Endothelial cell of umbilical vein (primary cell): ENCODE measurements around the gene RNF11. TPM values are rescaled to one million over a fixed set of nuclear protein-coding genes. Genes with fewer than 3 reads are reported as not detected.
A peak's percentile ranks its signal among the peaks of the same experiment; 100 is the strongest.

ENCODE experiments used
- BruUV-seq: library from RNA; stranded (reverse); fragments of 400-500 nt; replicated peaks from 2 replicates; lab custom pipeline; 2021; lab: Mats Ljungman, UMichigan
- CTCF ChIA-PET: fragments of 300-600, 350-600 bp; sonication (Branson Sonifier 250); formaldehyde crosslinking; loops from one replicate; lab custom pipeline; 2021; ENCODE audit warnings: antibody characterized with exemption, inconsistent platforms; lab: Charles Lee
- POLR2A ChIA-PET: fragments of 300-600, 350-600 bp; sonication (Branson Sonifier 250); formaldehyde crosslinking; loops from one replicate; lab custom pipeline; 2021; ENCODE audit warnings: antibody characterized with exemption, inconsistent platforms; lab: Charles Lee
- DNase-seq: peaks from one replicate; pipeline ENCODE4 v3.0.0-alpha.2; 2011; ENCODE audit warnings: low read depth, low spot score
- FAIRE-seq: peaks from 2 replicates; lab custom pipeline; 2011; peaks lifted over from hg19 to GRCh38; lab: Jason Lieb, UNC
- H2AFZ ChIP-seq: 2 replicates; pipeline ENCODE4 v1.6.0; 2012; ENCODE audit warnings: low read depth, low read length, control low read depth, inconsistent platforms
- H3K27ac ChIP-seq: 2 replicates; pipeline ENCODE4 v1.5.1; 2011; ENCODE audit warnings: low read depth, mild to moderate bottlenecking, control low read depth, low read length, moderate library complexity; ENCODE audit not compliant: insufficient read depth
- H3K27me3 ChIP-seq, 2 experiments: 2 replicates each; pipeline versions ENCODE4 v1.6.0 to v1.6.1; 2011; ENCODE audit warnings: low read length in 2 of 2, mixed read lengths in 1 of 2; ENCODE audit not compliant: control insufficient read depth in 2 of 2, insufficient read depth in 2 of 2
- H3K36me3 ChIP-seq, 2 experiments: 2 replicates in 1 of 2; 3 replicates in 1 of 2; pipeline ENCODE4 v1.5.1; 2011; ENCODE audit warnings: low read length in 2 of 2, mild to moderate bottlenecking in 1 of 2, moderate library complexity in 1 of 2; ENCODE audit not compliant: control insufficient read depth in 2 of 2, insufficient read depth in 2 of 2; ENCODE audit errors: extremely low read depth in 1 of 2
- H3K4me1 ChIP-seq: 3 replicates; pipeline ENCODE4 v1.5.1; 2011; ENCODE audit warnings: mild to moderate bottlenecking, low read length; ENCODE audit not compliant: control insufficient read depth, insufficient read depth; ENCODE audit errors: extremely low read depth
- H3K4me2 ChIP-seq: 2 replicates; pipeline ENCODE4 v1.6.1; 2011; ENCODE audit warnings: low read length, control low read depth, mixed read lengths; ENCODE audit not compliant: insufficient read depth
- H3K4me3 ChIP-seq, 3 experiments: fragments of 200-600 bp in 1 of 3; sonication (generic), shearing (Covaris generic) in 1 of 3; replicated peaks in 1 of 3; 2 replicates each; pipeline ENCODE4 v1.5.1; 2011 to 2016; ENCODE audit warnings: control low read depth in 3 of 3, low read length in 3 of 3, mild to moderate bottlenecking in 2 of 3, inconsistent platforms in 1 of 3, low read depth in 1 of 3, moderate library complexity in 1 of 3; ENCODE audit not compliant: insufficient read depth in 1 of 3
- H3K79me2 ChIP-seq: 2 replicates; pipeline ENCODE4 v1.6.0; 2012; ENCODE audit warnings: low read length, inconsistent platforms; ENCODE audit not compliant: control insufficient read depth, insufficient read depth
- H3K9ac ChIP-seq: replicated peaks from 2 replicates; pipeline ENCODE3; 2011; ENCODE audit warnings: low read length, control low read depth; ENCODE audit not compliant: insufficient read depth; ENCODE audit errors: extremely low read depth
- H3K9me1 ChIP-seq: replicated peaks from 3 replicates; pipeline ENCODE4 v1.6.0; 2011; ENCODE audit warnings: mild to moderate bottlenecking, low read length; ENCODE audit not compliant: control insufficient read depth, insufficient read depth; ENCODE audit errors: extremely low read depth
- H3K9me3 ChIP-seq: replicated peaks from 2 replicates; pipeline ENCODE4 v1.5.1; 2012; ENCODE audit warnings: low read length, inconsistent platforms; ENCODE audit not compliant: control insufficient read depth, insufficient read depth
- H4K20me1 ChIP-seq: replicated peaks from 2 replicates; pipeline ENCODE3; 2011; ENCODE audit warnings: mild to moderate bottlenecking, low read length; ENCODE audit not compliant: control insufficient read depth, insufficient read depth; ENCODE audit errors: extremely low read depth
- FOS ChIP-seq: IDR thresholded peaks from 2 replicates; pipeline ENCODE4 v1.6.1; 2011; ENCODE audit warnings: mild to moderate bottlenecking, low read length, moderate library complexity, borderline replicate concordance; ENCODE audit not compliant: insufficient read depth
- MYC ChIP-seq: IDR thresholded peaks from one replicate; pipeline ENCODE4 v1.6.1; 2011; ENCODE audit warnings: mild to moderate bottlenecking, low read depth, low read length
- POLR2A ChIP-seq: IDR thresholded peaks from 2 replicates; pipeline ENCODE4 v1.6.1; 2012; ENCODE audit warnings: low read depth, mild to moderate bottlenecking, control low read depth, low read length
- POLR2AphosphoS5 ChIP-seq: IDR thresholded peaks from 2 replicates; pipeline ENCODE4 v1.6.1; 2012; ENCODE audit warnings: low read depth, mild to moderate bottlenecking, control low read depth, low read length, moderate library complexity; ENCODE audit not compliant: insufficient read depth
- dilution Hi-C: fragments of 300-500 bp; cut with MboI; formaldehyde crosslinking; loops from one replicate; pipeline ENCODE4 v1.15.0; 2019; ENCODE audit warnings: low sequenced_read_pairs; ENCODE audit not compliant: extremely low pct_ligation_motif_present
- intact Hi-C: fragments of 100-400 bp; cut with micrococcal nuclease; formaldehyde crosslinking; loops from one replicate; pipeline ENCODE4 v1.10.0; 2022
- polyA plus RNA-seq, 4 experiments: library from polyadenylated mRNA; depleted of rRNA in 3 of 4; stranded (reverse) in 3 of 4; unstranded in 1 of 4; fragments of >200 nt; gene quantifications; 2 replicates each; pipeline versions ENCODE4 v1.2.1 to v1.2.3, GENCODE V29; 2011 to 2012; ENCODE audit warnings: missing spikeins in 1 of 4
- total RNA-seq: library from RNA; stranded (reverse); gene quantifications from 2 replicates; pipeline ENCODE4 v1.2.3, GENCODE V29; 2021
- TF ChIP-seq, protein P1 (sequence below): IDR thresholded peaks from 2 replicates; pipeline ENCODE4 v1.6.1; 2011; ENCODE audit not compliant: insufficient read depth, insufficient read length
- TF ChIP-seq, protein P2 (sequence below), 2 donors: IDR thresholded peaks; 1 replicate in 1 of 2; 2 replicates in 1 of 2; pipeline ENCODE4 v1.5.1; 2011; ENCODE audit warnings: low read length in 2 of 2, mild to moderate bottlenecking in 2 of 2, moderate library complexity in 2 of 2, control low read depth in 1 of 2, inconsistent platforms in 1 of 2, low read depth in 1 of 2; ENCODE audit not compliant: insufficient read depth in 1 of 2; ENCODE audit errors: extremely low read depth in 1 of 2

RNF11 gene
- total and polyA plus RNA-seq, 2 donors (not counting 3 experiments of a cell fraction or from before 2014, with no cell fraction given), result 75.2 to 82.9 TPM

DNA sequence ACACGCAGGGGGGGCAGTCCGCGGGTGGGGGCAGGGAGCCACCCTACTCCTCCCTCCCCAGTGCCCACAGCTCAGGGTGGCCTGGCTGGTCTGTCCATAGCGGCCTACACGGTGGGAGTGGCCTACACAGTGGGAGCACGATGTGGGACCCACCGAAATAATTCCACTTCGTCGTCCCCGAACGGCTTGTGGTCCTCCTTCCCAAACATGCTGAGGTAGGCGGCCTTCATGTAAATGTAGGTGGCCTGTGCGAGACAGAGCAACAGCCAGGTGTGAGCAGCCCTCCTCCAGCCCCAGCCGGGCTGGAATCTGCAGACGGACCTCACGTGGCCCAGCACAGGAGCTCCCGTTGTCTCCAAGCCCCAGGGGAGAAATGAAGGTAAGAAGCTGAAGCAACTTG lies 59.9 kb downstream of the RNF11 start:
- Histone ChIP-seq H3K4me3 (no peak overlapping the region), H4K20me1 (no peaks in the 10 kb centered on the region), H3K27me3 (no peaks in the 10 kb centered on the region), H3K9ac (no peak overlapping the region), H3K4me2 (no peak overlapping the region), H3K36me3 (no peaks in the 10 kb centered on the region), H3K9me1 (no peaks in the 10 kb centered on the region), H3K27ac (no peak overlapping the region), H2AFZ (peak overlapping the region; percentile 69), H3K9me3 (no peaks in the 10 kb centered on the region), H3K4me1 (peaks cover 9% of the 10 kb centered on the region), H3K79me2 (no peaks in the 10 kb centered on the region)
- dilution Hi-C loops, result no loop called here
- FAIRE-seq (no peak), DNase-seq (no peak)
- intact Hi-C loops, result loop anchor here (1.0 to 10.0 kb wide), 7 partner anchors 31 to 521 kb away; partner anchors contain the start of gene FAF1
- ChIA-PET POLR2A (no interaction called here), CTCF (interaction anchor here (0.6 to 5.5 kb wide), 16 partner anchors 8 to 1323 kb away, joined by 3 to 63 read pairs (median 8); partner anchors contain the start of gene RNF11)
- BruUV-seq, result no TSS peak
- no peak for TF ChIP-seq MYC

DNA sequence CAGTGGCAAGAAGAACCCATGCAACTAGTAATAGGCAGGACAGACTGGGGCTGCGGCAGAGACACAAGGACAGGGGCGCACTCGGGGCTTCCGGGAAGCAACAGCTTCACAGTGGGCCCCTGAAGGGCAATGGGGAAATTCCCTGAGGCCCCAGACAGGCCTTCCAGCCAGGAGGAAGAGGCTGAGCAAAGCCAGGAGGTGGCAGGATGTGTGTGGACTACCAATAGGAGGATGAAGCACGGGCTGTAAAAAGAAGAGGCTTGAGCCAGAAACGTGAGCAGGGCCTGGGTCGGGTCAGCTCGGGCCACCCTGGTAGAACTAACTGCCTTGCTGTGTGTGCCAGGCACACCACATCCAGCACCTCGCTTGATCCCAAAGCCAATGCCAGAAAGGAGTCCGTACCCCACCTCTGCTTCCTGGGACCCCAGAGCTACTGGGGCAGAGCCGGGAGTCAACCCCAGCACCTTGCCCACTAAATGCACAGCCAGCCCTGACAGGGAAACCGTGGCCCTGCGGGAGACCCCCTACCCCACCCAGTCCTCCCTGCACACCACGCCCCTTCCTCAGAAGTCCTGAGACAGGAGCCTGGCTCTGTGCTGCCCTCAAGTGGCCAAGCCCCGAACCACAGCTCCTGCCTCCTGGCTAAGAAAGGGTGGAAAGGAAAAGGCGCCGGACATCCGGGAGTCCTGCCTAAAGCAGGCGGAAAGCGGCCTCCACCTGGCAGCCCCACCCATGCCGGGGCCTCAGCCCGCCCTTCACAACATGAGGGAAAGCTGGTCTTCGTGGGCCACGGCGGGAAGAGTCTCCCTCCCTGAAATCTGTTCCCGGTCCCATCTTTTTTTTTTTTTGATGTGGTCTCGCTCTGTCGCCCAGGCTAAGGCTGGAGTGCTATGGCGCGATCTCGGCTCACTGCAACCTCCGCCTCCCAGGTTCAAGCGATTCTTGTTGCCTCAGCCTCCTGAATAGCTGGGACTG lies 60.6 kb downstream of the RNF11 start:
- no peaks in the 10 kb centered on the region for H4K20me1 ChIP-seq
- dilution Hi-C loops (no loop called here), intact Hi-C loops (loop anchor here (1.0 to 10.0 kb wide), 10 partner anchors 32 to 546 kb away; partner anchors contain the start of gene FAF1)
- TF ChIP-seq FOS (no peak), POLR2A (peak; percentile 32), POLR2AphosphoS5 (peak; percentile 72)
- TF ChIP-seq, protein P1, sequence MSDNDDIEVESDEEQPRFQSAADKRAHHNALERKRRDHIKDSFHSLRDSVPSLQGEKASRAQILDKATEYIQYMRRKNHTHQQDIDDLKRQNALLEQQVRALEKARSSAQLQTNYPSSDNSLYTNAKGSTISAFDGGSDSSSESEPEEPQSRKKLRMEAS, result no peak
- TF ChIP-seq, protein P2, sequence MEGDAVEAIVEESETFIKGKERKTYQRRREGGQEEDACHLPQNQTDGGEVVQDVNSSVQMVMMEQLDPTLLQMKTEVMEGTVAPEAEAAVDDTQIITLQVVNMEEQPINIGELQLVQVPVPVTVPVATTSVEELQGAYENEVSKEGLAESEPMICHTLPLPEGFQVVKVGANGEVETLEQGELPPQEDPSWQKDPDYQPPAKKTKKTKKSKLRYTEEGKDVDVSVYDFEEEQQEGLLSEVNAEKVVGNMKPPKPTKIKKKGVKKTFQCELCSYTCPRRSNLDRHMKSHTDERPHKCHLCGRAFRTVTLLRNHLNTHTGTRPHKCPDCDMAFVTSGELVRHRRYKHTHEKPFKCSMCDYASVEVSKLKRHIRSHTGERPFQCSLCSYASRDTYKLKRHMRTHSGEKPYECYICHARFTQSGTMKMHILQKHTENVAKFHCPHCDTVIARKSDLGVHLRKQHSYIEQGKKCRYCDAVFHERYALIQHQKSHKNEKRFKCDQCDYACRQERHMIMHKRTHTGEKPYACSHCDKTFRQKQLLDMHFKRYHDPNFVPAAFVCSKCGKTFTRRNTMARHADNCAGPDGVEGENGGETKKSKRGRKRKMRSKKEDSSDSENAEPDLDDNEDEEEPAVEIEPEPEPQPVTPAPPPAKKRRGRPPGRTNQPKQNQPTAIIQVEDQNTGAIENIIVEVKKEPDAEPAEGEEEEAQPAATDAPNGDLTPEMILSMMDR (IDR thresholded peaks at IDR 0.05; ENCODE audit: extremely low read depth in 1 of 2, insufficient read depth in 1 of 2, low read depth in 1 of 2, low read length in 2 of 2), result peak; percentile 93 to 96
- H3K4me3 ChIP-seq, result peak overlapping the region in 2 of 3 experiments; percentile 2 to 34
- H3K9me3 ChIP-seq, result no peaks in the 10 kb centered on the region
- peak overlapping the region; percentile 65 for H3K4me2 ChIP-seq
- no peaks in the 10 kb centered on the region for H3K9me1 ChIP-seq
- FAIRE-seq (peak; percentile 89), DNase-seq (peak; percentile 80)
- no peaks in the 10 kb centered on the region for H3K36me3 ChIP-seq
- H2AFZ ChIP-seq, result peak overlapping the region; percentile 69
- H3K27me3 ChIP-seq, result no peaks in the 10 kb centered on the region
- no peaks in the 10 kb centered on the region for H3K79me2 ChIP-seq
- H3K27ac ChIP-seq, result peak overlapping the region; percentile 39
- H3K9ac ChIP-seq, result peak overlapping the region; percentile 28
- peaks cover 9% of the 10 kb centered on the region for H3K4me1 ChIP-seq
- ChIA-PET POLR2A (no interaction called here), CTCF (interaction anchor here (0.6 to 5.5 kb wide), 28 partner anchors 8 to 676 kb away, joined by 3 to 63 read pairs (median 5); partner anchors contain the start of genes CDKN2C and RNF11)
- BruUV-seq, result no TSS peak
